ENCODE data around the gene DDX60.

Gene DDX60

DNA sequence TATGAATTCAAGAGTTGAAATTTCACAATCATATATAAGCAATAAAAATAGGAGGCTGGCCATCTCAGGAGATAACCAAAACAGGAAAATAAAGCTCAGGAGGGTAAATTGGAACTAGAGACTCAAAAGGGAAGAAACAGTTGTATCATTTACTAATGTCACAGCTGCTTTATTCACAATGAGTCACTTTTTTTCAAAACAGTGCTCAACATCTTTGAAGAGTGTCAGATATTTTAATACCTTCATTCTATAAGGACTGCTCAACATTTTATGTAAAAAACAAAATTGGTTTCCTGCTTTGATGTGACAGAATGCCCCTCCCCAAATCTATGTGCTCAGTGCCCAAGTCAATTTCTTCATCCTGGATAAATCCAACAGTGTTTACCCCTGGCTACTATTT, 97.7 kb downstream of the DDX60 start:
- TF ChIP-seq, protein P1, sequence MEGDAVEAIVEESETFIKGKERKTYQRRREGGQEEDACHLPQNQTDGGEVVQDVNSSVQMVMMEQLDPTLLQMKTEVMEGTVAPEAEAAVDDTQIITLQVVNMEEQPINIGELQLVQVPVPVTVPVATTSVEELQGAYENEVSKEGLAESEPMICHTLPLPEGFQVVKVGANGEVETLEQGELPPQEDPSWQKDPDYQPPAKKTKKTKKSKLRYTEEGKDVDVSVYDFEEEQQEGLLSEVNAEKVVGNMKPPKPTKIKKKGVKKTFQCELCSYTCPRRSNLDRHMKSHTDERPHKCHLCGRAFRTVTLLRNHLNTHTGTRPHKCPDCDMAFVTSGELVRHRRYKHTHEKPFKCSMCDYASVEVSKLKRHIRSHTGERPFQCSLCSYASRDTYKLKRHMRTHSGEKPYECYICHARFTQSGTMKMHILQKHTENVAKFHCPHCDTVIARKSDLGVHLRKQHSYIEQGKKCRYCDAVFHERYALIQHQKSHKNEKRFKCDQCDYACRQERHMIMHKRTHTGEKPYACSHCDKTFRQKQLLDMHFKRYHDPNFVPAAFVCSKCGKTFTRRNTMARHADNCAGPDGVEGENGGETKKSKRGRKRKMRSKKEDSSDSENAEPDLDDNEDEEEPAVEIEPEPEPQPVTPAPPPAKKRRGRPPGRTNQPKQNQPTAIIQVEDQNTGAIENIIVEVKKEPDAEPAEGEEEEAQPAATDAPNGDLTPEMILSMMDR (IDR thresholded peaks at IDR 0.05), result no peak

DNA sequence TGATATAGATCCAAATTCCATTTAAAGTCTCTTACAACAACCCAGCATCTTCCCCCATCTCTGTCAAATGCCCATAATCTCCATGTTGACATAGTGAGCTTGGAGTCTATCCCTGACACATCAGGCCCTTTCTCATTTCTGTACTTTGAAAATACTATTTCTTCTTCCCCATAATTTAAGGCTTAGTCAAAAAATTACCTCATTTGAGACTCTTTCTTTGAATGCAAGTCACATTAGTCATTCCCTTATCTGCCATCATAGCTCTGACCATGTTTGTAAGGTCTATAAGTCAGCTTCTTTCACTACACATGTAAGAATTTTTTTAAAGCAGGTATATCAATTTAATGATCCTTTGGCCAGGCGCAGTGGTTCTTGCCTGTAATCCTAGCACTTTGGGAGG, 99.9 kb downstream of the DDX60 start:
- TF ChIP-seq, protein P1 (IDR thresholded peaks at IDR 0.05), result no peak

DNA sequence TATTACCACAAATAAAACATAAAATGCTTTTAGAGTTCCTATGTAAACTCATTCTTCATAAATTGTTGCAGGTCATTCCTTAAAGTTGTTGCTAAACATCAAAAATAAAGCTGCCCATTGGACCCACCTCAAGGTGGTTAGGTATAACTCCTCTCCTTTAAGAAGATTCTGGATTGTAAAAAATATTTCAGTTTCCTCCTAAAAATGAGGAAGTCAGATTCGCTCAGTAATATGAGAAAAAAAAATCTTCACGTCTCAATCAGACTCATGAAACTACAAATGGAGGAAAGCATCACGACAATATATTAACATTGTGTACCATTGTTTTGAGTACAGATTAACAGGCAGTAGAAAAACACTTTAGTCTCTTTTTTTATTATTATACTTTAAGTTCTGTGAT, 105.9 kb downstream of the DDX60 start:
- TF ChIP-seq, protein P1 (IDR thresholded peaks at IDR 0.05), result no peak

DNA sequence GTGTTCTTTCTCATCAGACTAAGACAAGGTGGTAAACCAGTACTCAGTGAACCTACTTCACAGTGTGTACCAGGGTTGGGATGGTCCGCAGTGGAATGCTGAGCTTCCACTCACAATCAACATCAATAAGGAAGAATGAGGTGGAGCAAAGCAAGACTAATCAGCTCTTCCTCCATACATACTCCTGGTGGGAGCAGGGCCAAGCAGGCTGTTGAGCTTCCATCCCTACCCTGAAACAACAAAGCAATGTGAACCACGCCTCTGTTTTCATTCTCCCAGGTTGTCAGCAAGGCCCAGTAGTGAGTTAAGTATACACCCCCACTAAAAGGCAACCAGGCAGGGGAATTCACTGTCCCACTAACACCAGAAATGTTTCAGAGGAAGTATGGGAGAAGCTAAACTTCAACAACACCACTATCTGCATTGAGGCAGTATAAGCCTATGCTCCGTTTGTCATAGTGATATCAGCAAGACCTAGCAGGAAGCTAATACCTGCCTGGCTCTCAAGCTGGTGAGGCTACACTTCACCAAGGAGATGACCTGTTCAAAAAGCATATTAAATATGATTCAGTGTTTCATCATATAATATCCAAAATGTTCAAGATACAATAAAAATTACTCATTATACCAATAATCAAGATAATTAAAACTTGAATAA, 109.5 kb downstream of the DDX60 start:
- TF ChIP-seq, protein P1 (IDR thresholded peaks at IDR 0.05), result no peak

DNA sequence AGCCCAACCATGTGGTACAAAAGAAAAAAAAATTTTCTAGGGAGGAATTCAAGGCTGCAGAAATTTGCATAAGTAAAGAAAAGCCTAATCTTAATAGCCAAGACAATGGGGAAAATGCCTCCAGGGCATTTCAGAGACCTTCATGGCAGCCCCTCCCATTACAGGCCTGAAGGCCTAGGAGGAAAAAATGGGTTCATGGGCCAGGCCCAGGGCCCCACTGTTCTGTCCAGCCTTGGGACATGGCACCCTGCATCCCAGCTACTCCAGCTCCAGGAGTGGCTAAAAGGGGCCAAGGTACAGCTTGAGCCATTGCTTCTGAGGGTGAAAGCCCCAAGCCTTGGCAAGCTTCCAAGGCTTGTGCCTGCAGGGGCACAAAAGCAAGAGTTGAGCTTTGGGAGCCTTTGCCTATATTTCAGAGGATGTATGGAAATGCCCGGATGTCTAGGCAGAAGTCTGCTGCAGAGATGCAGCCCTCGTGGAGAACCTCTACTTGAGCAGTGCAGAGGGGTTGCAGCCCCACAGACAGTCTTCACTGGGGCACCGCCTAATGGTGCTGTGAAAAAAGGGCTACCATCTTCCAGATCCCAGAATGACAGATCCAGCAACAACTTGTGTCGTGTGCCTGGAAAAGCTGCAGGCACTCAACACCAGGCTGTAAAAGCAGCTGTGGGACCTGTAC, 115.2 kb downstream of the DDX60 start:
- TF ChIP-seq, protein P1 (IDR thresholded peaks at IDR 0.05), result no peak

DNA sequence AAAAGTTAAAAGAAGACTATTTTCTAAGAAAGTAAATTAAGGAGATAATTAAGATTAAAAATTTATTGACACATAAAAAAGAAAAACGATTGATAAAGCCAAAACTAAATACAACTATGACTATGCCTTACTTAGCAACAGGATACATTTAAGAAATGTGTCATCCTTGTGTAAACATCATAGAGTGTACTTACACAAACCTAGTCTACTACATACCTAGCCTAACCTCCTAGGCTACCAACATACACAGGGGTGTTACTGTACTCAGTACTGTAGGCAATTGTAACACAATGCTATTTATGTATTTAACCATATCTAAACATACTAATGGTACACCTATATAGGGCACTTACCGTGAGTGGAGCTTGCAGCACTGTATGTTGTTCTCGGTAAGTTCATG, 117.9 kb downstream of the DDX60 start:
- TF ChIP-seq, protein P1 (IDR thresholded peaks at IDR 0.05), result no peak

DNA sequence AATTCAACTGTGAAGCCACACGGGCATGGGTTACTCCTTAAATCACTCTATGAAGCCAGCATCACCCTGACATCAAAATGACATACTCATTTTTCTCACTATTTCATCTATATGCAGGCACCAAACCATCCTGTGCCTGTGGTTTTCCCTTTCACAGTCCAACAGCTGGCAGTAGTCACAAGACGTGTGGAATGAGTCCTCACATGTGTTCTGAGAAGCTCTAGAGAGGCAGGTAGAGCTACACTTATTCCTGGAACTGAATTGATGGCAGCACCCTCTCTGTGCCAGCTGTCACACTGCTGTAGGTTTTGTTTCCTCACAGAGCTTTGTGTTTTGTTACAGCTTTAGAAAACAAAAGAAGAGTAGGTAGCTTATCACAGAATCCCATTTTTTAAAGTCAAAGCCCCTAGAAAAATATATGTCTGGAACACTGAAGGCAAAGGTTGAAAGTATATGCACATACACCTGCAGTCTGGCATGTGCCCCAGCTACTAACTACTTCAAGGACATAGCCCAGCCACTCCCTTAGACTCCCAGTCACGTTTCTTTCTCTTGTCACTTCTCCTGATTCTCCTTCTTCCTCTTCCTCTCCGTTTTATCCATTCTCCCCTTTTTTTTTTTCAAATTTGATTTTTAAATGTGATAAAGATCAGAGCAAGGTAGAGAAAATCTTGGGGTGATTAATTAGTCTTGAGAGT, 119.1 kb downstream of the DDX60 start:
- TF ChIP-seq, protein P1 (IDR thresholded peaks at IDR 0.05), result no peak
